HEK293 (cell line): ENCODE results near the gene SIK2.

Experiments
- SP2 ChIP-seq: fragments of 450-650 bp; formaldehyde crosslinking; IDR thresholded peaks from 2 replicates; pipeline ENCODE4 v1.5.1; 2016; ENCODE audit warnings: missing biosample characterization, missing genetic modification characterization
- TCF7L2 ChIP-seq: IDR thresholded peaks from 2 replicates; pipeline ENCODE4 v1.6.1; 2011; ENCODE audit warnings: low read depth, mild to moderate bottlenecking, inconsistent platforms, low read length, moderate library complexity, borderline replicate concordance
- ZNF146 ChIP-seq: fragments of 450-650 bp; formaldehyde crosslinking; IDR thresholded peaks from 2 replicates; pipeline ENCODE4 v1.5.1; 2016; ENCODE audit warnings: missing biosample characterization, missing genetic modification characterization
- ZNF791 ChIP-seq: fragments of 450-650 bp; formaldehyde crosslinking; IDR thresholded peaks from 2 replicates; pipeline ENCODE4 v1.5.1; 2016; ENCODE audit warnings: missing biosample characterization, missing genetic modification characterization
- TF ChIP-seq, protein P1 (sequence below): fragments of 450-650 bp; formaldehyde crosslinking; IDR thresholded peaks from 2 replicates; pipeline ENCODE4 v1.5.1; 2016; ENCODE audit warnings: missing biosample characterization, missing genetic modification characterization
- TF ChIP-seq, protein P2 (sequence below): fragments of 450-650 bp; formaldehyde crosslinking; IDR thresholded peaks from 2 replicates; pipeline ENCODE4 v1.5.1; 2016; ENCODE audit warnings: missing biosample characterization, missing genetic modification characterization

- TF ChIP-seq ZNF146, result no peak
- TF ChIP-seq, protein P1, sequence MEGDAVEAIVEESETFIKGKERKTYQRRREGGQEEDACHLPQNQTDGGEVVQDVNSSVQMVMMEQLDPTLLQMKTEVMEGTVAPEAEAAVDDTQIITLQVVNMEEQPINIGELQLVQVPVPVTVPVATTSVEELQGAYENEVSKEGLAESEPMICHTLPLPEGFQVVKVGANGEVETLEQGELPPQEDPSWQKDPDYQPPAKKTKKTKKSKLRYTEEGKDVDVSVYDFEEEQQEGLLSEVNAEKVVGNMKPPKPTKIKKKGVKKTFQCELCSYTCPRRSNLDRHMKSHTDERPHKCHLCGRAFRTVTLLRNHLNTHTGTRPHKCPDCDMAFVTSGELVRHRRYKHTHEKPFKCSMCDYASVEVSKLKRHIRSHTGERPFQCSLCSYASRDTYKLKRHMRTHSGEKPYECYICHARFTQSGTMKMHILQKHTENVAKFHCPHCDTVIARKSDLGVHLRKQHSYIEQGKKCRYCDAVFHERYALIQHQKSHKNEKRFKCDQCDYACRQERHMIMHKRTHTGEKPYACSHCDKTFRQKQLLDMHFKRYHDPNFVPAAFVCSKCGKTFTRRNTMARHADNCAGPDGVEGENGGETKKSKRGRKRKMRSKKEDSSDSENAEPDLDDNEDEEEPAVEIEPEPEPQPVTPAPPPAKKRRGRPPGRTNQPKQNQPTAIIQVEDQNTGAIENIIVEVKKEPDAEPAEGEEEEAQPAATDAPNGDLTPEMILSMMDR (tag by site-specific recombination), result no peak
- no peak for TF ChIP-seq TCF7L2
- no peak for TF ChIP-seq SP2 (tag by site-specific recombination)
- TF ChIP-seq ZNF791 (tag by site-specific recombination), result no peak
- TF ChIP-seq, protein P2, sequence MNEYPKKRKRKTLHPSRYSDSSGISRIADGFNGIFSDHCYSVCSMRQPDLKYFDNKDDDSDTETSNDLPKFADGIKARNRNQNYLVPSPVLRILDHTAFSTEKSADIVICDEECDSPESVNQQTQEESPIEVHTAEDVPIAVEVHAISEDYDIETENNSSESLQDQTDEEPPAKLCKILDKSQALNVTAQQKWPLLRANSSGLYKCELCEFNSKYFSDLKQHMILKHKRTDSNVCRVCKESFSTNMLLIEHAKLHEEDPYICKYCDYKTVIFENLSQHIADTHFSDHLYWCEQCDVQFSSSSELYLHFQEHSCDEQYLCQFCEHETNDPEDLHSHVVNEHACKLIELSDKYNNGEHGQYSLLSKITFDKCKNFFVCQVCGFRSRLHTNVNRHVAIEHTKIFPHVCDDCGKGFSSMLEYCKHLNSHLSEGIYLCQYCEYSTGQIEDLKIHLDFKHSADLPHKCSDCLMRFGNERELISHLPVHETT (tag by site-specific recombination), result no peak
These were observed 117.1 kb downstream of the SIK2 start for GRCh38 chr11:111719379-111719778.
